Activated T-cell treated with anti-CD3 and anti-CD28 coated beads, Interleukin-2, amount 50 U/mL, for 4 hours (primary cell): ENCODE results near the gene LRRK1. TPM values are rescaled to one million over a fixed set of nuclear protein-coding genes. Genes with fewer than 3 reads are reported as not detected.

Source experiments
- ATAC-seq, 2 donors: fragments of 200-7000 bp; cut with Tn5 transposase; one replicate each; pipeline ENCODE4 v1.10.0; 2021
- DNase-seq: peaks from one replicate; pipeline ENCODE4 v3.0.0-alpha.2; 2020
- H3K27me3 Mint-ChIP-seq: one replicate; pipeline ENCODE4 v1.8.0; 2021; ENCODE audit warnings: low read depth, mixed read lengths
- H3K36me3 Mint-ChIP-seq: one replicate; pipeline ENCODE4 v1.8.0; 2022; ENCODE audit warnings: mixed read lengths; ENCODE audit not compliant: insufficient read depth
- H3K4me1 Mint-ChIP-seq: one replicate; pipeline ENCODE4 v1.8.0; 2021; ENCODE audit warnings: low read depth, mixed read lengths
- H3K4me3 Mint-ChIP-seq: one replicate; pipeline ENCODE4 v1.8.0; 2021; ENCODE audit warnings: mild to moderate bottlenecking, moderate library complexity, mixed read lengths
- H3K9me3 Mint-ChIP-seq: one replicate; pipeline ENCODE4 v1.8.0; 2021; ENCODE audit warnings: mixed read lengths
- total RNA-seq, 3 donors: library from RNA; stranded (reverse); gene quantifications; one replicate each; pipeline ENCODE4 v1.2.1, GENCODE V29; 2021

The LRRK1 gene
- total RNA-seq, 3 donors from 2014 or later: 0.55 to 1.8 (median 1.6) TPM

GRCh38 chr15:100918034-100918689 is 995 bp upstream of the LRRK1 start:
- Mint-ChIP-seq H3K4me1 (peaks cover 7% of the 10 kb centered on the region), H3K9me3 (no peaks in the 10 kb centered on the region), H3K36me3 (no peaks in the 10 kb centered on the region), H3K27me3 (peaks cover 68% of the 10 kb centered on the region), H3K4me3 (peak overlapping the region; percentile 64)
- peak; percentile 91 to 92 for ATAC-seq
- DNase-seq: peak; percentile 48

GRCh38 chr15:100919481-100920405 is 586 bp downstream of the LRRK1 start:
- H3K4me1 Mint-ChIP-seq: peaks cover 7% of the 10 kb centered on the region
- no peak for DNase-seq

GRCh38 chr15:100920516-100921135 is 1.5 kb downstream of the LRRK1 start:
- no peak for DNase-seq
- Mint-ChIP-seq H3K36me3 (no peaks in the 10 kb centered on the region), H3K9me3 (no peaks in the 10 kb centered on the region), H3K4me3 (peak overlapping the region; percentile 59), H3K4me1 (peaks cover 7% of the 10 kb centered on the region), H3K27me3 (peaks cover 62% of the 10 kb centered on the region)
- no peak for ATAC-seq

More at GRCh38 chr15:100919481-100920405, 586 bp downstream of the LRRK1 start:
- Mint-ChIP-seq H3K4me3 (peak overlapping the region; percentile 69), H3K9me3 (no peaks in the 10 kb centered on the region), H3K36me3 (no peaks in the 10 kb centered on the region), H3K27me3 (peaks cover 66% of the 10 kb centered on the region)
- peak; percentile 56 to 57 for ATAC-seq

GRCh38 chr15:100922192-100923040 is 3.3 kb downstream of the LRRK1 start:
- ATAC-seq: no peak
- Mint-ChIP-seq H3K36me3 (no peaks in the 10 kb centered on the region), H3K27me3 (peaks cover 52% of the 10 kb centered on the region), H3K4me1 (peaks cover 7% of the 10 kb centered on the region), H3K4me3 (no peak overlapping the region), H3K9me3 (no peaks in the 10 kb centered on the region)
- no peak for DNase-seq

GRCh38 chr15:100923076-100923475 is 3.9 kb downstream of the LRRK1 start:
- Mint-ChIP-seq H3K27me3 (peaks cover 49% of the 10 kb centered on the region), H3K4me1 (peaks cover 7% of the 10 kb centered on the region)
- ATAC-seq: no peak

GRCh38 chr15:100923902-100924301 is 4.7 kb downstream of the LRRK1 start:
- H3K36me3 Mint-ChIP-seq: no peaks in the 10 kb centered on the region
- no peak for ATAC-seq
- H3K4me3 Mint-ChIP-seq: no peak overlapping the region

More at GRCh38 chr15:100923076-100923475, 3.9 kb downstream of the LRRK1 start:
- Mint-ChIP-seq H3K36me3 (no peaks in the 10 kb centered on the region), H3K9me3 (no peaks in the 10 kb centered on the region), H3K4me3 (no peak overlapping the region)
- no peak for DNase-seq

GRCh38 chr15:100924436-100924835 is 5.3 kb downstream of the LRRK1 start:
- H3K4me1 Mint-ChIP-seq: peaks cover 5% of the 10 kb centered on the region
- DNase-seq: no peak
- no peaks in the 10 kb centered on the region for H3K36me3 Mint-ChIP-seq
- H3K9me3 Mint-ChIP-seq: no peaks in the 10 kb centered on the region
- H3K4me3 Mint-ChIP-seq: no peak overlapping the region
- peaks cover 41% of the 10 kb centered on the region for H3K27me3 Mint-ChIP-seq
- ATAC-seq: no peak

More at GRCh38 chr15:100923902-100924301, 4.7 kb downstream of the LRRK1 start:
- Mint-ChIP-seq H3K4me1 (peaks cover 5% of the 10 kb centered on the region), H3K27me3 (peaks cover 41% of the 10 kb centered on the region), H3K9me3 (no peaks in the 10 kb centered on the region)
- no peak for DNase-seq

GRCh38 chr15:100925480-100925879 is 6.3 kb downstream of the LRRK1 start:
- ATAC-seq (no peak), DNase-seq (no peak)
- Mint-ChIP-seq H3K4me3 (no peak overlapping the region), H3K27me3 (peaks cover 34% of the 10 kb centered on the region), H3K4me1 (peaks cover 5% of the 10 kb centered on the region), H3K9me3 (no peaks in the 10 kb centered on the region), H3K36me3 (no peaks in the 10 kb centered on the region)

- peaks cover 26% of the 10 kb centered on the region for H3K27me3 Mint-ChIP-seq
- ATAC-seq (no peak), DNase-seq (no peak)
- peaks cover 5% of the 10 kb centered on the region for H3K4me1 Mint-ChIP-seq
- H3K36me3 Mint-ChIP-seq: no peaks in the 10 kb centered on the region
- H3K9me3 Mint-ChIP-seq: no peaks in the 10 kb centered on the region
- H3K4me3 Mint-ChIP-seq: no peak overlapping the region
Measured at GRCh38 chr15:100926258-100926657, 7.1 kb downstream of the LRRK1 start.

- DNase-seq (no peak), ATAC-seq (no peak)
- Mint-ChIP-seq H3K9me3 (no peaks in the 10 kb centered on the region), H3K27me3 (peaks cover 19% of the 10 kb centered on the region), H3K36me3 (no peaks in the 10 kb centered on the region), H3K4me1 (peaks cover 3% of the 10 kb centered on the region), H3K4me3 (no peak overlapping the region)
Measured at GRCh38 chr15:100926971-100927756, 8.0 kb downstream of the LRRK1 start.

- peaks cover 15% of the 10 kb centered on the region for H3K27me3 Mint-ChIP-seq
- no peaks in the 10 kb centered on the region for H3K9me3 Mint-ChIP-seq
- H3K4me3 Mint-ChIP-seq: no peak overlapping the region
- H3K36me3 Mint-ChIP-seq: no peaks in the 10 kb centered on the region
- ATAC-seq: no peak
- no peak for DNase-seq
- no peaks in the 10 kb centered on the region for H3K4me1 Mint-ChIP-seq
Measured at GRCh38 chr15:100928632-100929280, 9.6 kb downstream of the LRRK1 start.

GRCh38 chr15:100929641-100930042 is 10.5 kb downstream of the LRRK1 start:
- Mint-ChIP-seq H3K4me1 (no peaks in the 10 kb centered on the region), H3K27me3 (peaks cover 7% of the 10 kb centered on the region), H3K4me3 (no peak overlapping the region), H3K9me3 (no peaks in the 10 kb centered on the region), H3K36me3 (no peaks in the 10 kb centered on the region)
- DNase-seq (no peak), ATAC-seq (no peak)
